CD4-positive, alpha-beta T cell treated with Interleukin-6 at 100 ng/mL for 8 hours (primary cell): ENCODE measurements around the gene COL28A1.

Experiments
- DNase-seq: peaks from one replicate; pipeline ENCODE4 v3.0.0-alpha.2; 2020; ENCODE audit warnings: mixed read lengths, low spot score

The COL28A1 gene

GRCh38 chr7:7535691-7536090 lies at the start of gene COL28A1:
COL28A1 (minus strand) TSS chr7:7535873; CDS start chr7:7532875, 2,998 bp downstream.
- no peak for DNase-seq

- no peak for DNase-seq
Observed at GRCh38 chr7:7584653-7585052, 49.0 kb upstream of the COL28A1 start.

- no peak for DNase-seq
Observed at GRCh38 chr7:7583731-7584130, 48.1 kb upstream of the COL28A1 start.

GRCh38 chr7:7582596-7582995 lies 46.9 kb upstream of the COL28A1 start:
- DNase-seq: no peak

GRCh38 chr7:7581531-7582179 lies 46.0 kb upstream of the COL28A1 start:
- DNase-seq: no peak

GRCh38 chr7:7579638-7580037 lies 44.0 kb upstream of the COL28A1 start:
- no peak for DNase-seq

- DNase-seq: no peak
Observed at GRCh38 chr7:7577888-7578287, 42.2 kb upstream of the COL28A1 start.

GRCh38 chr7:7576344-7576743 lies 40.7 kb upstream of the COL28A1 start:
- DNase-seq: no peak

GRCh38 chr7:7573701-7574100 lies 38.0 kb upstream of the COL28A1 start:
- no peak for DNase-seq

GRCh38 chr7:7570584-7570983 lies 34.9 kb upstream of the COL28A1 start:
- DNase-seq: no peak

- DNase-seq: no peak
Observed at GRCh38 chr7:7569615-7570014, 33.9 kb upstream of the COL28A1 start.

GRCh38 chr7:7569081-7569527 lies 33.4 kb upstream of the COL28A1 start:
- peak; percentile 19 for DNase-seq

GRCh38 chr7:7568553-7568952 lies 32.9 kb upstream of the COL28A1 start:
- no peak for DNase-seq

GRCh38 chr7:7567898-7568531 lies 32.3 kb upstream of the COL28A1 start:
- no peak for DNase-seq

GRCh38 chr7:7566651-7567611 lies 31.3 kb upstream of the COL28A1 start, which contains the start of gene MIOS:
MIOS (plus strand) TSS chr7:7566884; CDS start chr7:7572476, 5,592 bp downstream.
- DNase-seq: peak; percentile 76

- DNase-seq: no peak
Observed at GRCh38 chr7:7565746-7566650, 30.3 kb upstream of the COL28A1 start.

GRCh38 chr7:7565018-7565680 lies 29.5 kb upstream of the COL28A1 start:
- no peak for DNase-seq

GRCh38 chr7:7564323-7564780 lies 28.7 kb upstream of the COL28A1 start:
- DNase-seq: no peak

- no peak for DNase-seq
Observed at GRCh38 chr7:7563813-7564212, 28.1 kb upstream of the COL28A1 start.

GRCh38 chr7:7563269-7563668 lies 27.6 kb upstream of the COL28A1 start:
- DNase-seq: no peak

- no peak for DNase-seq
Observed at GRCh38 chr7:7562736-7563135, 27.1 kb upstream of the COL28A1 start.
